Superior temporal gyrus (tissue), 1 donor: Measurements from ENCODE around the gene RNF38.
"Not testable (repeated sequence)": the region's sequence is repeated elsewhere in the genome, so short reads cannot be mapped to it uniquely, and the experiment has no call there.

Experiments
- DNase-seq: peaks from one replicate; pipeline ENCODE4 v3.0.0-alpha.2; 2016; ENCODE audit errors: extremely low spot score

Gene RNF38

DNA sequence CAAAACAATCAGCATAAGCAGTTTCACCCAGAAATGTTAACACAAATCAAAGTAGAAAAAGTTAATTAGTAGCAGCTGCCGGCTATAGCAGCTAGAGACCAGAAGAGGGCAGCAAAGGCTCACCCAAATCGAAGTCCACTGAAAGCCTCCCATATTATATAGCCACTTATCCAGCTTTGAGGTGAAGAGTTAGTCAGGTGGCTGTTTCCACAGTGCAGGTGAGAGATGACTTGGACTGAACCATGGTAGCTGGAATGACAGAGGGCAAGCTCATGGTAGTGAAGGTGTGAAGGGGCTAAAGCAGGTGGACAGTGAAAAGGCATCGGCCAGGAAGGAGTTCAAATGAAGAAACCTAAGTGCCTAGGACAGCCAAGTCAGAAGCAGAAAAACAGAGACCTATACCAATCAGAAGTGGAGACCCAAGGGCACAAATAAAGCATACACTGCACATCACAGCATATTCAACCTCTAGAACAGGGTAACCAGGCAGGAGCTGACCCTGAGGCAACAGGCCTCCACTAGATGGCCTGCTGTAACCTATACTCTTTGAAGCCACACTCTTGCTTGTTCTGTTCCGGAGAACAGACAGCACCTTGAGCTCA, 7.2 kb upstream of the RNF38 start:
- peak; percentile 86 for DNase-seq

DNA sequence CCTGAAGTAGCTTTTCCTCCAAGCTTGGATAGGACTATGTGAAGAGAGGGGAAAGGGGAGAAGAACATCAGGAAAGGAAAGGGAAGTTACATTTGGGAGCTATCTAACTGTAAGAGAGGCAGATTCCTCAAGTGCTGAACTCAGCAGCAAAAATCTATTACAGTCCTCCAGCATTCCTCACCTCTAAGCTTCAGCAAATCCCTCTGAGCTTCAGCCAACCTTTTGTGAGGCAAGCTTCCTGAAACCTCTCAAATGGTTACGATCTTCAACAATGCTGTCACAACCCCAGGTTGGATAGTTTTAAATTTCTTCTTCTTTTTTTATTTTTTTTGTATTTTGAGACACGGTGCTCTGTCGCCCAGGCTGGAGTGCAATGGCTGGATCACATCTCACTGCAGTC, 2.5 kb upstream of the RNF38 start:
- DNase-seq = no peak

DNA sequence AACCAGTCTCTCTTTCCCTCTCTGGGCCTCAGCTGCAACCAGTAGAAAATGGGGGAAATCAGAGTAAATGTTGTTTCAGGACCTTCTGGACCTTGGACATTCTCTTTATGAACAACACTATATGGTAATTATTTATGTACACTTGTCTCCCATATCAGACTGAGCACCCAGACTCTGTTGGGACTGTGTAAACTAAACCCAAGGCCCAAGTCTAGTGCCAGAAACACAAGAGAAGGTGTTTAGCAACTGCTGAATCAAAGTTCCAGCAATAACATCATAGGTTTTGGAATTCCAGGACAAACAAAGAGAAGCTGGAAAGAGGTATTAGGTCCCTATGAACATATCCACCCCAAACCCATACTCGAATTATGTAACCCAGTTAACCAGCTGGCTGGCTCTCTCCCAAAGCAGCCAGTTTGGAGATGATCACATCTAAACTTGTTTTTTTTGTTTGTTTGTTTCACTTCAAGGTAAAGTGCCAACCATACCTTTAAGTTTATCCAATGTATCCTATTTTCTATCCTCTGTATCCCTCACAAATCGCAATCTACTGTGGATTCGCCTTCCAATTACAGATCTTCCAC, 1.9 kb upstream of the RNF38 start:
- DNase-seq = no peak

DNA sequence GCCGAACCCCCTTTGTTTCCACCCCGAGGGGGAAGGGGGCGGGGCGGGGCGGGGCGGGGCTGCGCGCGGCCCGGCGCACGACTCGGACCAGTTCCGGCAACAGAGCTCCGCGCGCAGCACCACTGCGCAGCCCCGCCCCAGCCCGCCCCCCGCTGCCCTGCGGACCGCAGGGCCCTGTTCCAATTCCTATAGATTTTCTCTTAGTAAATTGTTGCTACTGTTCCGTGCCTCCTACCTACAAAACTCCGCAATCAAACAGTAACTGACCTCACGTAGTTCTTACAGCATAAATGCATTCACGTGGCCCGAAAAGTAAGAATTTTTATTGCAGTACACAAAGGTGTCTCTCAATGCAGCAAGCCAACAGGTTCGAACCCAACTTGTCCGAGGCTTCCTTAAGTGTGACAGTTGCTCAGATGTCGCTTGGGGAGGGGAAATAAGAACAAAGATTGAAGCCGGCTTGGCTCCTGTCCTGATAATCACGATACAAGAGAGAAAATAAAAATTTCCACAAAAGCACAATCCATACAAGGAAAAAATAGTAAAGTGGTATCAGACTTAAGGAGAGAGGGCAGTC, 1.2 kb upstream of the RNF38 start:
- peak; percentile 77 for DNase-seq

DNA sequence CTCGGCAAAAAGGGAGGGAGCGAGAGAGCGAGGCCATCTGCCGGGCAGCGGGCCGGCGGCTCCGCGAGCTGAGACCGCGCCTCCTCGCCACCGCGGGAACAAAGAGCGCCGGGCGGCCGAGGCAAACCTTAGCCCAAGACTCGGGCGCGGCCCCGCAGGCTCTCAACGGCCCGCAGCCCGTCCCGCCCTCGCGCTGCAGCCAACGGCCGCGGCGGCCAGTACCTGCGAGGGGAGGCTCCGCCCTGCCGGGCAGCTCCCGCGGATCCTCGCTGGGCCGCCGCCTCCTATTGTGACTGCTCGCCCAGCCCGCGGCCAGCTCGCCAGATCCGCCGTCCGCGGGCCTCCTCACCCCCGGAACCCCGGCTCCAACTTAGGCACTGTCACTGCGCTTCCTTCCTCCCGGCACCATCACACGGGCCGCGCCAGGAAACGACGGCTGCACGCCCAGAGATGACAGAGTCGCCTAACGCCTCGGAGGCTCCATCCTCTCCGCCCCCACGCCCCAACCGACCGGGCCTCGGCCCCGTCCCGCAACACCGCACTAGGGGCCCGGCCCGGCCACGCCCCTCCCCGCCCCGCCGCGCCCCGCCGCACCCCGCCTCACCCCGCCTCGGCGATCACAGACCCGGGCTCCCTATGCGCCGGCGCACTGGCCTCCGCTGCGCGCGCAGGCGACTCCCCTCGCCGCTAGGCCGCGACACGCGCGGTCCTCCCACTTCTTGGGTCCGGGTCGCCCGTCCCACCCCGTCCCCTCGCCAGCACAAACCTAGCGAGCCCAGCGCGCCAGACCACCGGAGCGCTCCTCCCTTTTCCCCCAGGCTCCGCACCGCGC, 479 bp upstream of the RNF38 start:
- DNase-seq = peak; percentile 87

DNA sequence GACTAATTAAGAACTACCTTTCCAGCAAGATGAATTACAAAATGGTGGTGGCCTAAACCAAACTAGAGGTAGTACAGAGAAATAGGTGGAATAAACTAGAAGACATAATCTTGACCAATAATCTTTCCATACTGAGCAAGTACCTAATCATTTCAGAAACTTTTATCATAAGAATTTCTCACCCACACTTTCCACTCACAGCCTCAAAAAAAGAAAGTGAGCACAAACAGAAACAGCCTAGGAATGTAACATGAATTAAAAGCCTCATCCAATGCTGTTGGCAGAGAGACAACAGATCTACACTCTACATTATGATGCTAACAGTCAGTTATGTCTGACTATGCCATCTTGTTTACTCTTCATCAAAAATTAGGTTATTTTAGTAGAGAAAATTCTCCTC, 1.3 kb downstream of the RNF38 start:
- no peak for DNase-seq

DNA sequence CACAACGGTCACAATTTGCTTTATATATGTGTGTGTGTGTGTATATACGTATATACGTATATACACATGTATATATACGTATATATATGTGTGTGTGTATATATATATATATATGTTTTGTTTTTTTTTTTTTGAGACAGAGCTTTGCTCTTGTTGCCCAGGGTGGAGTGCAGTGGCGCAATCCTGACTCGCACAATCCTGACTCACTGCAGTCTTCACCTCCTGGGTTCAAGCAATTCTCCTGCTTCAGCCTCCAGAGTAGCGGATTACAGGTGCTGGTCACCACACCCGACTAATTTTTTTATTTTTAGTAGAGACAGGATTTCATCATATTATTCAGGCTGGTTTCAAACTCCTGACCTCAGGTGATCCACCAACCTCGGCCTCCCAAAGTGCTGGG, 3.1 kb downstream of the RNF38 start:
- no peak for DNase-seq

DNA sequence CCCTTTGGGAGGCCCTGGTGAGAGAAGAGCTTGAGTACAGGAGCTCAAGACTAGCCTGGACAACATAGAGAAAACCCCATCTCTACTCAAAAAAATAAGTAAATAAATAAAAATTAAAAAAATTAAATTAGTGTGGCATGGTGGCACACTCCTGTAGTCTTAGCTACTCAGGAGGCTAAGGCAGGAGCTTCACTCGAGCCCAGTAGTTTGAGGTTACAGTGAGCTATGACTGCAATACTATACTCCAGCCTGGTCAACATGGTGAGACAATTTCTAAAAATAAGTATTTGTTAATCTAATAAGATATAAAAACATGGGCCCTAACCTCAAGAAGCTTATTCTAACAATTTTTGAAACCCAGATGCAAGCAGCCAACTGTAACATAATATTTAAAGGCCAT, 7.6 kb downstream of the RNF38 start:
- DNase-seq = no peak

DNA sequence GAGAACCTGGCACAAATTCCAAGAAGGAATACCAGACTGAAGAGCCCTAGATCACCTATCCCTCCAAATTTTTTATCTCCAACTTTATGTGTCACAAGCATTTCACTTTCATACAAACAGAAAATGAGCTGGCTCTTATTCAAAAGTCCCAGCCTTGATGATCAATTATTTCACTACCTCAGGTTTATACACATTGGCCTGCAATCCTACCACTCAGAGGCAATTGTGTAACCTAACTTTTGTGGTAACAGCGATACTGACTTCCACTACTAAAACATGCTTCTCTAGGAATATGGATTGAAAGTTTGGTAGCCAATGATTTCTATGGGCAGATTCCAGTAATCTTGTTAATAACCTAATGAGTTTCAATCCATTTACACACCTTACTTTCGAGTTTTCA, 10.5 kb downstream of the RNF38 start:
- DNase-seq = no peak

DNA sequence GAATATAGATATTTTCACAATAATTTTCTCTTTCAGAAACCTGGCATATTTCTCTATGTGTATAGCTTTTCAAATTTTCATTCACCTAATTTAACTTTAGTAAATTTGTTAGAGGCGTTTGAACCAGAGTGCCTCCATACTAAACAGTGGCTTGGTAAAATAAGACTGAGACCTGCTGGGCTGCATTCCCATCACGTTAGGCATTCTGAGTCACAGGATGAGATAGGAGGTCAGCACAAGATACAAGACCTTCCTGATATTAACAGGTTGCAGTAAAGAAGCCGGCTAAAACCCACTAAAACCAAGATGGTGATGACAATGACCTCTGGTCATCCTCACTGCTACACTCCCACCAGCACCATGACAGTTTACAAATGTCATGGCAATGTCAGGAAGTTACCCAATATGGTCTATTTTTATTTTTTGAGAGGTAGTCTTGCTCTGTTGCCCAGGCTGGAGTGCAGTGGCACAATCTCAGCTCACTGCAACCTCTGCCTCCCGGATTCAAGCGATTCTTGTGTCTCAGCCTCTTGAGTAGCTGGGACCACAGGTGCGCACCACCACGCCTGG, 13.6 kb downstream of the RNF38 start:
- DNase-seq = not testable (repeated sequence)

DNA sequence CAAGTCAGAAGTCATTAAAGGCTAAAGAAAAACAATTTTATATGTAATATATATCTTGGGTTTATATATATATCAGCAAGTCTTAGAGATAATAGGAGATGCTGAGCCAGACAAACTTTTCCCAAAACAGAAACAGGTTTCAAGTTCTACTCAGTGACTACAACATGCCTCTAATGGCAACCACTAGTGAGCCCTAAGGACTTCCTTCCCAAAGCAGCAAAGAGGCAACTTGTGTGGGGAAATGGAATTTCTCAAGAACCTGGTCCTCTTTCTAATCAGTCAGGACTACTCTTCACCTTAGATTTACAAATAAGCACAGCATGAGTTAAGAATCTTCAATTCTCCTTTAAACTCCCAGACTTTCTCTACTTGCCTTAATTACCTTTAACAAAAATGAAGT, 17.6 kb downstream of the RNF38 start:
- no peak for DNase-seq

DNA sequence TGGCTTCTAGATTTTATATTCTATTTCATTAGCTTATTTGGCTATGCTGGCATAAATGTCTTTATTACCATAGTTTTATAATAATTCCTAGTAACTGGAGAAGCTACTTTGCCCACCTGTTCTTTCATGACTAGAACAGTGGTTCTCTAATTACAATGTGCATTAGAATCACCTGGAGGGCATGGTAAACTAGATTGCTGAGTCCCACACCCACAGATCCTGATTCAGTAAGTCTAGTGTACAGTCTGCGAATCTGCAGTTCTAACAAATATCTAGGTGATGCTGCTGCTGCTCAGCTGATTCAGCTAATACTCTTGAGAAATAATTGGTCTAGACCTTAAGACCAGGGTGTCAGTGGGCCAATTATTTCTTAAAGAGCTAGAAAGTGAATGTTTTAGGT, 35.5 kb downstream of the RNF38 start:
- no peak for DNase-seq

DNA sequence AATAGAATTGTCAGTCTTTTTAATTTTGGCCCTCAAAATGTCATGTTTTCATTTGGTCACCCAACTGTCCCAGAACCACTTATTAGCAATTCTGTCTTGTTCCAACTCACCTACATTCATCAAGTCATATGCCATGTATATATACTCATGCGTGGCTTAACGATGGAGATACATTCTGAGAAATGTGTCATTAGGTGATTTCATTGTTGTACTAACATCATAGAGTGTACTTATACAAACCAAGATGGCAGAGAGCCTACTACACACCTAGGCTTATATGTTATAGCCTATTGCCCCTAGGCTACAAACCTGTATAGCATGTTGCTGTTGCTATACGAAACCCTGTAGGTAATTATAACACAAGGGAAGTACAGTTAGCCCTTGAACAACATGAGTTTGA, 36.6 kb downstream of the RNF38 start:
- DNase-seq = no peak

DNA sequence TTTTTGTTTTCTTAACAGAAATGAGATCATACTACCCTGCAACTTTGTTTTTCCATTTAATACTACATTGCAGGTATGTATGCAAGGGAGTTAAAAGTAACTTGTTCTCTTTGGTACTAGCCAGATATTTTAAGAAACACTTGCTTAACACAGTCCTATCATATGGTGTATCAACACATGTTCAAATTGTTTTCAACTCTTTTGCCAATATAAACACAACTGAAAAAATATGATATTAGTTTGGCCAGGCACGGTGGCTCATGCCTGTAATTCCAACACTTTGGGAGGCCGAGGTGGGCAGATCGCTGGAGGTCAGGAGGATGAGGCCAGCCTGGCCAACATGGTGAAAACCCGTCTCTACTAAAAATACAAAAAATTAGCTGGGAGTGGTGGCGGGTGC, 41.6 kb downstream of the RNF38 start:
- DNase-seq = no peak

DNA sequence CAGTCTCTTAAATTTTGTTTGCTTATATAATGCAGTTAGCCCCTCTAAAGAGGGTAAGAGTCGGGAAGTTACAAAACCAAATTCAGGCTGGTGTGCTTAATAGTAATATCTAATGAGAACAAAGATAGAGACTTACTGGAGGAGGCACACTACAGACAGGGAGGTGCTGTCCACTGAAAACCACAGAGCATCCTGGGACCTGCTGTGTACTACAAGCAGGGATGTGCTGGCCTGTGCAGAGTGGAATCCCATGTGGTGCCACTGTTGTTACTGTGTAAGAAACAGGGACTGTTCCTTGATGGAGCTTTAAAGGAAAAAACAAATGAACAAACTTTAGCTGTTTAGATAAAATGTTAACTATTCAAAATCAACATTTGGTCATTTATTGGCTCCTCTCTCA, 42.4 kb downstream of the RNF38 start:
- DNase-seq = no peak

DNA sequence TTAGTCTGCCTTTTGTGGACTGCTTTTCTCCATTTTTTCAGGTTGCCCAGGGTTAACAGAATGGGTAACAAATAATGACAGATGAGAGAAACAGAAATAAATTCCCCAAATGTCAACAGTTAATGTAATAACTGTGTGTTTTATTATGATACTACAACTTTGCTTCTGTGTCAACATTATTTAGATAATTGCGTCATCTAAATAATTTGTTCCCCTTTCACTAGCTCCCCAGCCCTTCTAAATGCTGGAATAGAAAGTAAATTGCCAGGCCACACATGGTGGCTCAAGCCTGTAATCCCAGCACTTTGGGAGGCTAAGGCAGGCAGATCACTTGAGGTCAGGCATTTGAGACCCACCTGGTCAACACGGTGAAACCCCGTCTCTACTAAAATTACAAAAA, 53.5 kb downstream of the RNF38 start:
- no peak for DNase-seq

DNA sequence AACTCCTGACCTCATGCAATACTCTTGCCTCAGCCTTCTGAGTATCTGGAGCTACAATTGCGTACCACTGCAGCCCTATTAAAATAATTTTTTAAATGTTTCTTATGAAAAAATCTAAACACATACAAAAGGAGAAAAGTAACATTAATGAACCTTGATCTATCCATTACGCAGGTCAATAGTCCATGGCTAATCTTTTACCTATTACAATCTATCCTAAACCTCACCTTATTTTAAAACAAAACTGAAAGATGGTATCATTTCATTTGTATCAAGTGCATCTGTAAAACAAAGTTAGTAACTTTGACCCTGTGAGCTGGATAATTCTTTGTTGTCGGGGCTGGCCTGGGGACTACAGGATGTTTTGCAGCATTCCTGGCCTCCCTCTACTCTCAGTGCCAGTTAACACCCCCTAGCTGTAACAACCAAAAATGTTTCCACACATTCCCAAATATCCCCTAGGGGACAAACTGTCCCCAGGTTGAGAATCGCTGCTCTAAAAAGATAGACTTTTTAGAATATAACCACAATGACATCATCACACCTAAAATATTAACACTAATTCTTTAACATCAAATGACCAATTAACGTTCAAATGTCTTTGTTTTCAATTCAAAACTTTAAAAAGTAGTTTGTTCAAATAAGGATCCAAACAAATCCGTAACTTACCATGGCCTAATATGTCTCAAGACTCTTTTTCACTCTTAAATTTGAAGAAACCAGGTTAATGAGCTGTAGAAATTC, 54.8 kb downstream of the RNF38 start:
- DNase-seq = no peak

DNA sequence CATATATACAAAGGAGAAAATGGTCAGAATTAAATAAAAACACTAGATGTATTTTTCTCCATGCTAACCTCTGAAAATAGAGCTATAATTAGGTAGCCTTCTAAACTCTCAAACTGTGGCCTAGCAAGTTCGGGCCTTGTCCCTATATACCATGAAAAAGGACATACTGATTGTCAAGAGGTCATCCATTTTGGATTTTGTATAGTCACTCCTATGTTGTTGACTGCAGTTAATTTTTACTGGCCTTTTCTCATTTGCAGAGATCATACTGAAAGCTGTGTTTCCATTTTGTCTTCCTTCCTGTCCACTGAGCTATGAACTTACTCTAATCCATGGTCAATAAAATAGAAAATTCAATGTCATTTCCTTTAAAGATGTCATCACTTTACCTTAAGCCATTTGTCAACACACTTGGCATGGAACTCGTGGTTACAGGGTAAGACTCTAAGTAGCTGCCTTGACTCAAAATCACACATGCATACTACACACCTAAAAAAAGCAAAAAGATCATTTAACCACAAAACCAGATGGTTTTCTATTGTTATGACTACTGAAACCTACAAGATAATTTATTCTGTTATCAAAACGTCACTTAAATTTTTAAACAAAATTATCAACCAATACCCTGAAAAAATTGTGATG, 58.0 kb downstream of the RNF38 start:
- no peak for DNase-seq

DNA sequence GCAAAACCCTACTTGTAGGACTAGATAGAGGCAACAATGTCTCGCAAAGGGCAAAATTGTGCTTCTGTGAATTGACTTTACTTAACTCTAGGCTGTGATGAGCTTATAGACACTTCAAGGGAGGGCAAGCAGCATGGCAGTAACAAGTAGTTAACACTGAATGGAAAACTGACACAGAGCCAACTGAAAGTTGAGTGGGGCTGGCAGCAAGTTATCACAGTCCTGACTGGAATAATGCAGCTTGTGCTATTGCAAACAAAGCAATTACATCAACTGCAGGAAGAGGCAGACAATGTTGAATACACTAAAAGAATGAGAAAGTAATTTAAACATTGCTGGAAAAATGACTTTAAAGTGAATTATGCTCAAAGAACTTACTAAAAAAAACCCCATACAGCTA, 62.2 kb downstream of the RNF38 start:
- DNase-seq = peak; percentile 24

DNA sequence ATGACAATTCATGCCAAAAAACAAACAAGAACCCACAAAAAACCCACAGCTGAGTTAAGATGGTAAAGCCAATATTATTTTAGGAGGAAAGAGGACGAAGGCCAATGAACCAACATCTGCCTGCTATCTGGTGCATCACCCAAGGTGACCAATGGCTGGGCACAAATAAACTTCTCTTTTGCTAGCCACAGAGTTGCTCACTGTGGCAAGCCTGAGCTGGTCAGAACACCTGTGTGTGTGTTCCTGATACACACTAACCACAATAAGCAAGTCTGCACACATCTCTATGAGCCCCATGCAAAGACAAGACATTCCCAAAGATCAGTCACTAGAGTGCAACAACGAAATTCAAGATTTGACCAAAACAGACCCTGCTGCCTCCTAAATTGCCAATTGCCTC, 63.1 kb downstream of the RNF38 start:
- no peak for DNase-seq

DNA sequence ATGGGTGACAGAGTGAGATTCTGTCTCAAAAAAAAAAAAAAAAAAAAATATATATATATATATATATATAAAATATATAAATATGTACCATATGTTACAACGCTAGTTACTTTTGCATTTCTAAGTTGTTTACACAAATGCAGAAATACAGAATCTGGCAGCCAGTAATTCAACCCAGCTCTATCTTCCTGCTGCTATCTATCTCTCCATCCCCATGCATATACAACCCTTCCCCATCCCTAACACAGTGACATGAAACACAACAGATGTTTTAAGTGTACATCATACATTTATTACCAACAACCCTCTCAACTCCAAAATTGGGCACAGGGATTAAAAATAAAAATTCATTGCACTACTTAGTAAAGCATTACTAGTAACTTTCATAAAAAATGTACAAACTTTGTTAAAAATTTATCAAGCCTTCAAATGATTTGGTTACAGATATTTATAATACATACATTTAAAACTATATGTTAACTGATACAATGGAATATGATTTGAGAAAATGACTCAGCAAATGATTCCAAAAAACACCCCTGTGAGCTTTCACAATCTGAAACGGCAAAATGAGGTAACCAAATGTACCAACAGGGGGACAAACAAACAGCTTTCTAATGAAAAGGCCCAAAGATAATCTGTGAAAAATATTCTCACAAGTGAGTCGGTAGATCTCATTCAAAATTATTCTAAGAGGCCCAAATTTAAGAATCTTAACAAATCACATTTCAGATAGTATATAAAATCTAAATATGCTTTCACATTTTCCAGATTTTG, 63.8 kb downstream of the RNF38 start:
- DNase-seq = no peak
